DOHH2 (cell line): ENCODE data around the gene VSIG4.

Experiments
- EZH2phosphoT487 ChIP-seq: fragments of 200-600 bp; sonication (generic); IDR thresholded peaks from 2 replicates; pipeline ENCODE4 v1.6.1; 2017; ENCODE audit warnings: borderline replicate concordance, mild to moderate bottlenecking, antibody characterized with exemption, low read length, moderate library complexity, mixed read lengths
- TF ChIP-seq, protein P1 (sequence below): fragments of 200-600 bp; sonication (generic); IDR thresholded peaks from one replicate; pipeline ENCODE4 v1.5.1; 2014; ENCODE audit warnings: antibody characterized with exemption, mild to moderate bottlenecking, low read depth, low read length; ENCODE audit not compliant: poor library complexity, severe bottlenecking

- TF ChIP-seq, protein P1, sequence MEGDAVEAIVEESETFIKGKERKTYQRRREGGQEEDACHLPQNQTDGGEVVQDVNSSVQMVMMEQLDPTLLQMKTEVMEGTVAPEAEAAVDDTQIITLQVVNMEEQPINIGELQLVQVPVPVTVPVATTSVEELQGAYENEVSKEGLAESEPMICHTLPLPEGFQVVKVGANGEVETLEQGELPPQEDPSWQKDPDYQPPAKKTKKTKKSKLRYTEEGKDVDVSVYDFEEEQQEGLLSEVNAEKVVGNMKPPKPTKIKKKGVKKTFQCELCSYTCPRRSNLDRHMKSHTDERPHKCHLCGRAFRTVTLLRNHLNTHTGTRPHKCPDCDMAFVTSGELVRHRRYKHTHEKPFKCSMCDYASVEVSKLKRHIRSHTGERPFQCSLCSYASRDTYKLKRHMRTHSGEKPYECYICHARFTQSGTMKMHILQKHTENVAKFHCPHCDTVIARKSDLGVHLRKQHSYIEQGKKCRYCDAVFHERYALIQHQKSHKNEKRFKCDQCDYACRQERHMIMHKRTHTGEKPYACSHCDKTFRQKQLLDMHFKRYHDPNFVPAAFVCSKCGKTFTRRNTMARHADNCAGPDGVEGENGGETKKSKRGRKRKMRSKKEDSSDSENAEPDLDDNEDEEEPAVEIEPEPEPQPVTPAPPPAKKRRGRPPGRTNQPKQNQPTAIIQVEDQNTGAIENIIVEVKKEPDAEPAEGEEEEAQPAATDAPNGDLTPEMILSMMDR: no peak
- TF ChIP-seq EZH2phosphoT487: no peak
These were observed 40.2 kb downstream of the VSIG4 start for GRCh38 chrX:65999563-66000148.
